PC-9 (cell line): ENCODE measurements around the gene CDH13.

Source experiments
- CTCF ChIP-seq: fragments of 200-600 bp; sonication (generic); conservative IDR thresholded peaks from 2 replicates; pipeline ENCODE4 v1.6.1; 2017; ENCODE audit warnings: mixed run types, antibody characterized with exemption, mild to moderate bottlenecking, moderate library complexity
- EZH2 ChIP-seq: fragments of 200-600 bp; sonication (generic); IDR thresholded peaks from 2 replicates; pipeline ENCODE4 v1.8.0; 2017; ENCODE audit warnings: antibody characterized with exemption, low read depth

GRCh38 chr16:83789642-83790401 lies 1163.1 kb downstream of the CDH13 start:
- TF ChIP-seq CTCF: no peak
- no peak for TF ChIP-seq EZH2
